Endothelial cell (in vitro differentiated cells): ENCODE data around the gene MLYCD. TPM values are rescaled to one million over a fixed set of nuclear protein-coding genes. Genes with fewer than 3 reads are reported as not detected.

Source experiments
- DNase-seq: peaks from one replicate; pipeline ENCODE4 v3.0.0; 2021; ENCODE audit warnings: low spot score
- H3K27ac Mint-ChIP-seq: one replicate; pipeline ENCODE4 v1.8.0; 2021; ENCODE audit warnings: mixed read lengths, inconsistent platforms; ENCODE audit not compliant: unreplicated experiment
- H3K27me3 Mint-ChIP-seq: one replicate; pipeline ENCODE4 v1.8.0; 2021; ENCODE audit warnings: mild to moderate bottlenecking, moderate library complexity, mixed read lengths, inconsistent platforms; ENCODE audit not compliant: unreplicated experiment
- H3K36me3 Mint-ChIP-seq: one replicate; pipeline ENCODE4 v1.8.0; 2021; ENCODE audit warnings: mild to moderate bottlenecking, low read depth, mixed read lengths, inconsistent platforms; ENCODE audit not compliant: unreplicated experiment
- H3K4me1 Mint-ChIP-seq: one replicate; pipeline ENCODE4 v1.8.0; 2021; ENCODE audit warnings: mild to moderate bottlenecking, mixed read lengths, inconsistent platforms; ENCODE audit not compliant: unreplicated experiment
- H3K4me3 Mint-ChIP-seq: one replicate; pipeline ENCODE4 v1.8.0; 2021; ENCODE audit warnings: mild to moderate bottlenecking, mixed read lengths, inconsistent platforms; ENCODE audit not compliant: unreplicated experiment
- H3K9me3 Mint-ChIP-seq: one replicate; pipeline ENCODE4 v1.8.0; 2021; ENCODE audit warnings: mixed read lengths, inconsistent platforms; ENCODE audit not compliant: unreplicated experiment
- CTCF ChIP-seq: fragments of 200-600 bp; sonication (generic); IDR thresholded peaks from one replicate; pipeline ENCODE4 v1.5.0; 2021; ENCODE audit warnings: antibody characterized with exemption; ENCODE audit not compliant: unreplicated experiment
- total RNA-seq: library from RNA; stranded (reverse); fragmentation: NEBNext Ultra II Directional; extraction: Animal tissue kit (Norgen Biotek cat#: 25700); gene quantifications from one replicate; pipeline ENCODE4 v1.2.1, GENCODE V29; 2021; ENCODE audit not compliant: unreplicated experiment

MLYCD gene
- total RNA-seq, 1 donor from 2014 or later, result 3.0 TPM

- no peak overlapping the region for H3K27ac Mint-ChIP-seq
- no peak for TF ChIP-seq CTCF
- H3K4me1 Mint-ChIP-seq, result peaks cover 5% of the 10 kb centered on the region
- H3K36me3 Mint-ChIP-seq, result peaks cover 39% of the 10 kb centered on the region
- no peaks in the 10 kb centered on the region for H3K9me3 Mint-ChIP-seq
- H3K4me3 Mint-ChIP-seq, result no peak overlapping the region
- peaks cover 21% of the 10 kb centered on the region for H3K27me3 Mint-ChIP-seq
- DNase-seq, result no peak
Measured at GRCh38 chr16:83915081-83915480, 16.2 kb downstream of the MLYCD start.

GRCh38 chr16:83915491-83915890, 16.6 kb downstream of the MLYCD start:
- TF ChIP-seq CTCF, result no peak
- peaks cover 21% of the 10 kb centered on the region for H3K27me3 Mint-ChIP-seq
- H3K4me3 Mint-ChIP-seq, result no peak overlapping the region
- DNase-seq, result no peak
- no peak overlapping the region for H3K27ac Mint-ChIP-seq
- H3K9me3 Mint-ChIP-seq, result no peaks in the 10 kb centered on the region
- H3K36me3 Mint-ChIP-seq, result peaks cover 40% of the 10 kb centered on the region
- peaks cover 5% of the 10 kb centered on the region for H3K4me1 Mint-ChIP-seq

GRCh38 chr16:83917152-83918120, 18.5 kb downstream of the MLYCD start:
- Mint-ChIP-seq H3K9me3 (no peaks in the 10 kb centered on the region), H3K4me3 (peak overlapping the region; percentile 40), H3K36me3 (peaks cover 43% of the 10 kb centered on the region), H3K4me1 (peaks cover 5% of the 10 kb centered on the region), H3K27ac (peak overlapping the region; percentile 52), H3K27me3 (peaks cover 22% of the 10 kb centered on the region)
- DNase-seq, result no peak
- no peak for TF ChIP-seq CTCF

GRCh38 chr16:83920894-83921491, 22.1 kb downstream of the MLYCD start:
- Mint-ChIP-seq H3K9me3 (no peaks in the 10 kb centered on the region), H3K36me3 (peaks cover 43% of the 10 kb centered on the region), H3K4me1 (no peaks in the 10 kb centered on the region), H3K27me3 (peaks cover 22% of the 10 kb centered on the region), H3K4me3 (peak overlapping the region; percentile 11), H3K27ac (no peak overlapping the region)
- no peak for DNase-seq
- no peak for TF ChIP-seq CTCF
